HG02840 (cell line): Measurements from ENCODE around the gene MOSPD3.
"Not testable (repeated sequence)": the region's sequence is repeated elsewhere in the genome, so short reads cannot be mapped to it uniquely, and the experiment has no call there.

Source experiments
- ATAC-seq: cut with Tn5 transposase; IDR thresholded peaks from one replicate; pipeline ENCODE4 v1.9.1; 2021; ENCODE audit warnings: mild to moderate bottlenecking, moderate library complexity, moderate number of reproducible peaks; ENCODE audit not compliant: unreplicated experiment, low FRiP score

The MOSPD3 gene, protein sequence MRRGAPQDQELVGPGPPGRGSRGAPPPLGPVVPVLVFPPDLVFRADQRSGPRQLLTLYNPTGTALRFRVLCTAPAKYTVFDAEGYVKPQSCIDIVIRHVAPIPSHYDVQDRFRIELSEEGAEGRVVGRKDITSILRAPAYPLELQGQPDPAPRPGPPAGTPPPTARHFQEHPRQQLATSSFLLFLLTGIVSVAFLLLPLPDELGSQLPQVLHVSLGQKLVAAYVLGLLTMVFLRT

DNA sequence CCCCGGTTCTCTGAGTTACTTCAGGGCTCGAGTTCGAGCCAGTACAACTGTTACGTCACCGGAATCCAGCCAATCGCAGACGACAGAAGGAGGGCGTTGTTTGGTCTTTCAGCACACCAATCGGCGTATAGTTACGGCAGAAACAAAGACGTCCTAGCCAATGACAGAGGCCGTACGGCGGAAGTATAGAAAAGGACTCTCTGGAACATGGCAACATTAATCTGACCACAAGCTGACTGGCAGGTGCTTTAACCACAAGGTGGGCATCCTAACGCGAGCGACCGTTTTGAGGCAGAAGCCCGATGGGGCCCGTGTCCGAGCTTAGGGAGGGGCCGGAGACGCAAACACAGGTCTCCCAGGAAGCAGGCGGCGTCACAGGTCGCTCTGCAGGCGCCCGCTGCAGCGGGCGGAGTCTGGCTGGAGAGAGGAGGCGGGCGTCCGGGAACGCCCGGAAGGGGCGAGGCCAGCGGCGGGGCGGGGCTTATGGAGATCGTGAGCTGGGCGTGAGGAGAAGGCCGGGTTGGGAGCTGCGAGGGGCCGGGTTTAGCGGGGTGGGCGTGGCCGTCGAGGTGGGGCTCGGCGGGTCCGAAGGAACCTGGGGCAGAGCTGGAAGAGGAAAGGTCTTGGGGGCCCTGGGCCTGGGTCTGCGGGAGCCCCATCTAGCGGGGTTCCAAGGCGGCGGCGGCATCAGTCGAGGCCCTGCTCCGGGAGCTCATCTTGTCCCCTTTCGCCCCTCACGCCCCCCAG lies at the start of gene MOSPD3:
Gene MOSPD3, plus strand, starts transcription at position 558 of the 747 bp plus-strand sequence. CDS start 252 bp downstream, outside the sequence.
- peak; percentile 90 for ATAC-seq

DNA sequence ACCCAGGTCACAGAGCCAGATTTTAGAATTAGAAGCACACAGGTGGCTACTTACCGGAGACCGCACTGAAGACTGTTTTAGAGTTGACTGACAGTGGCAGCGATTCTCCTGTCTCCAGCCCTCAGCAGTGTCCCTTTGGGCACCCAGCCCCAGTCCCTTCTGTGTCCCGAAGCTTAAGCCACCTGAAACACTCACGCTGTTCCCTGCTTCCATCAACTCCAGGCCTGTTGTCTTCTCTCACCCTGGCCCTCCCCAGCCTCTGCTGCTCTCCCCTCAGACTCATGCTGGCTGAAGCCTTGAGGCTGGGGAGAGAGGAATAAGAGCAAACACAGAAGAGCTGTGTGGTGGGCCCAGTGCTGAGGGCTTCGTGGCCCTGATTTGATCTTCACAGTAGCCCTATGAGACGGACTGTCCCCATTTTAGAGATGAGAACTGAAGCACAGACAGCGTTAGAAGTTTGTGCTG lies 49.2 kb upstream of the MOSPD3 start:
- ATAC-seq, result no peak

DNA sequence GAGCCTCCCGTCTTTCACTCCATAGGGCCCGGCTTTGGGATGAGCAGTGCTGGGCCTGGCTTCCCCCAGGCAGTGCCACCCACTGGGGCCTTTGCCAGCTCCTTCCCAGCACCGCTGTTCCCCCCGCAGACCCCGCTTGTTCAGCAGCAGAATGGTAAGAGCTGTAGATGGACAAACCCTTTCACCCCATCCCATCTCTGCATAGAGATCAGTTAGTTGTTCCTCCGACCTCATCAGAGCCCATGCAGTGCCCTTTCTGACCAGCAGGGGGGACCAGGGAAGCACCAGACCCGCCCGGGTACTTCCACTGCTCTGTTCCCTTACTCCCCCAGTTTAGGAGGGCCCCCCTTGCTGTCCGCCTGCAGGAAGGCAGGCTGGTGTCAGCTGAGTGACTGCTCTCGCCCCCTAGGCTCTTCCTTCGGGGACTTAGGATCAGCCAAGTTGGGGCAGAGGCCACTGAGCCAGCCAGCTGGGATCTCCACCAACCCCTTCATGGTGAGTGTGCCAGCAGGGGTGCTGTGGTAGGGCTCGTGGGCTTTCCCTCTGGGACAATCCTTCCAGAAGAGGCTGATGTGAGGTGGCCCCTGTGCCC lies 48.4 kb upstream of the MOSPD3 start:
- ATAC-seq, result no peak

DNA sequence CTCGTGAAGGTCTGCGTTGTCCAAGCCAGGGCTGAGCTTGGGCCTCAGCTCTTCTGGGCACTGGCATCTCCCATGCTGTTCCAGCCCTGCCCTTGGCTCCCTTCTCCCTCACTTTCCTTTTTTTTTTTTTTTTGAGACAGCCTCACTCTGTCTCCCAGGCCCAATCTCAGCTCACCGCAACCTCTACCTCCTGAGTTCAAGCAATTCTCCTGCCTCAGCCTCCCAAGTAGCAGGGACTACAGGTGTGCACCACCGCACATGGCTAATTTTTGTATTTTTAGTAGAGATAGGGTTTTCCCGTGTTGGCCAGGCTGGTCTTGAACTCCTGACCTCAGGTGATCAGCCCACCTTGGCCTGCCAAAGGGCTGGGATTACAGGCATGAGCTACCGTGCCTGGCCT lies 47.9 kb upstream of the MOSPD3 start:
- ATAC-seq, result not testable (repeated sequence)

DNA sequence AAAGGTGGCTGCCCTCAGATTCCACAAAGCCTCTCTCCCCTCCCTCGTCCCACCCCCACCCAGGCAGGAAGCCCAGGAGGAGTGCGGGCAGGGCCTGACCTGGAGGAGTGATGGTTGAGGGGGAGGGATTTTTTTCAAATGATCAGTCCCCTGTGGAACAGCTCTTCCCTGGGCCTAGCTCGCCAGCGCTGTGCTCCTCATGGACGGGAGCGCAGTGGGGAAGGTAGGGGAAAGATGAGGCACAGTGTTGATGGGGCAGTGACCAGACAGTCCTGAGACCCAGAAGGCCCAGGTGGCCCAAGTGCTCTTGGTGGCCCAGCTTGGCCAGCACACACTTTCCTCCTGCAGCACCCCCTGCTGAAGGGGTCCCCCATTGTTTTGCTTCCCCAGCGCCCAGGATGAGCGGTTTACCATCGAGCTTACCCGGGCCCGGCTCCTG lies 47.2 kb upstream of the MOSPD3 start:
- ATAC-seq, result no peak

DNA sequence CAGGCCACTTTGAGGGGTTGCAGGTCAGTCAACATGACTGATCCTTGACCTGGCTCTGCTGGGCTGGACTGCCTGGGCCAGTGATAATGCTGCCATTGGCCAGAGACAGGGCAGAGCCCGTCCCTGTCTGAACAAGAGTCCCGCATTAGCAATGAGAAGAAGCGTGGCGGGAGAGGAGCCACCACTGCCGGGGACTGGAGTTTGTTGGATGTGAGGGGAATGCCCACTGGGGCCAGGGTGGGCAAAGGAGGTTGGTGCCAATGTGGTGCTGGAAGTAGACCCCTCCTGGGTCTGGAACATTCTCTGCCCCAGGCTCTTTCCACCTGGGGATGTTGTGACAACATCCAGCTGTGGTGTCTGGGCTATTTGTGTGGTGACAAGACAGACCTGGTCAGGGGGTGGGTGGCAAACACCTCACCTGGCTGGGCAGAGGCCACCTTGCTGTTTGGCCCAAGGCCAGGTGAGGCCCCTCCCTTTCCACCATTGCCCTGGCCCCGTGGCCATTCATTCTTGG lies 46.3 kb upstream of the MOSPD3 start:
- ATAC-seq, result no peak

DNA sequence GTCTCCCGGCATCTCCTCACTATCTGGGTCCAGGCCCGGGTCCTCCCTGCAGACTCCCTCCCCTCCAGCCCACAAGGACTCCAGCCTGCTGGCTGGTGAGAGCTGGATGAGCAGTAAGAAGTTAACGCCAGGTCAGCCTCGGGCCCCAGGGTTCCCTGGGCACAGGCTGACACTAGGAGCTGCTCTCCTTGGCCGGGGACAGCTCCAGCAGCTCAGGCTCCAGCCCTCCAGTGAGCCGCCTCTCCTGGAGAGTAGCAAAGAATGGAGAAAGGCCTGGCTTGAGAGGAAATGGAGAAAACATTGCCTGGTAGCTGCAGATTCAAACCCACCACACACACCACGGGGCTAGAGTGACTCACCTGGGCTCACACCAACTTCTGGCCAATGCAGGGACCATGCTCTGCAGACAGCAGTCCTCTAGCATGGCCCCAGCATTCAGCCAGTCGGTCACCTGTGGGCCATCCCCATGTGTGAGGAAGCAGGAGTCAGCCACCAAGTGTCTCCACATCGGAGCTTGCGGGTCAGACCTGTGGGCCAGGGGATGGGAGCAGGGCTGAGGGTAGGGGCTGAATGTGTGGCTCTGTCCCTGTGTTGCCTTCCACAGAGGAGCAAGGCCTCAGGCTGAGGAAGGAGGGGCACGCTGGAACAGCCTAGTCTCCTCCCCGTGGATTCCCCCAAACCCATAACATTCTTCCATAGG lies 45.2 kb upstream of the MOSPD3 start:
- ATAC-seq, result no peak

DNA sequence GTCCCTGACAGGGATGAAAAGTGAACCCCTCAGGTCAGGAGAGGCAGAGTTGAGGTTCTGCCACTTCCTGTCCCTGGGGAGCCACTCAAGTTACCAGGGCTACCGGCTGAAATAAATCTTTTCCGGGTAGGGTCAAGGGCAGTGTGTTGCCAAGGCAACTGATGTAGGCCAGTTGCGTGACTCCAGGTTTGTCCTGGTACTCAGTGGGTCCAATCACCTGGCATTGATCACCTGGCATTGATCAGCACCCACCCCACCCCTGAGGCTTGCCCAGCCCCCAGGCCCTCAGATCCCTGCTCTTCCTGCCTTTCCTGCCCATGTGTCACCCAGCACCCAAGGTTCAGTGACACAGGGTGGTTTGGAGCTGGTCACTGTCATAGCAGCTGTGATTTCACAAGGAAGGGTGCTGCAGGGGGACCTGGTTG lies 44.6 kb upstream of the MOSPD3 start:
- no peak for ATAC-seq

DNA sequence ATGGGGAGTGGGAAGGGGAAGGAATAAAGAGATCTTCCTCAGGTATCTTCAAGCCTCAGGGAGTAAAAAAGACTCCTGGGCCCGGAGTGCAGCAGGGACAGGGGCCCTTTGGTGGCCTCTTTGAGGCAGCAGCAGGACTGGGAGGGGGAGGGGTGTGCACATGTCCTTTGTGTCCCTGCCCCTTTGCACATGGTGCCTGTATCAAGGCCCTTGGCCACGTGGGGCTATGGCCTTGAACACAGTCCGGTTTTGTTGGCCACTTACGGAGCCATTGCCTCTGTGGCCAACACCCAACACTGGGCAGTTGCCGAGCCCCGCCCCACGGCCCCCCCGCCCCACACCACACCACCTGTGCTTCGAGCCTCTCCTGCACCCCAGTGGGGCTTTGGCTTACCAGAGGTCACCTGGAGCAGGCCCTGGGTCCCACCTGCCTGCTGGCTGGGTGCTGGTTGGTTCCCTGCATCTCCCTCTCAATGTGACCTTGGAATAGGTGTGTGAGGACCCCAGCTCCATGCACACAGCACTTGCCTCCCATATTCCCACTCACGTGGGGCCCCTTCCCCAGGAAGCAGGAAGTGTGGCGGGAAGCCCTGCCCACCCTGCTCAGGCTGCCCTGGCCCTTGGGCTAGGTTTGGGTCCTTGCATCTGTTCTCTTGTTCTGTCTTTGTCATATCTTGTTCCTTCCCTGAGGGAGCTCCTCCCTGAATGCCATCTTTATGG lies 44.0 kb upstream of the MOSPD3 start:
- ATAC-seq, result no peak

DNA sequence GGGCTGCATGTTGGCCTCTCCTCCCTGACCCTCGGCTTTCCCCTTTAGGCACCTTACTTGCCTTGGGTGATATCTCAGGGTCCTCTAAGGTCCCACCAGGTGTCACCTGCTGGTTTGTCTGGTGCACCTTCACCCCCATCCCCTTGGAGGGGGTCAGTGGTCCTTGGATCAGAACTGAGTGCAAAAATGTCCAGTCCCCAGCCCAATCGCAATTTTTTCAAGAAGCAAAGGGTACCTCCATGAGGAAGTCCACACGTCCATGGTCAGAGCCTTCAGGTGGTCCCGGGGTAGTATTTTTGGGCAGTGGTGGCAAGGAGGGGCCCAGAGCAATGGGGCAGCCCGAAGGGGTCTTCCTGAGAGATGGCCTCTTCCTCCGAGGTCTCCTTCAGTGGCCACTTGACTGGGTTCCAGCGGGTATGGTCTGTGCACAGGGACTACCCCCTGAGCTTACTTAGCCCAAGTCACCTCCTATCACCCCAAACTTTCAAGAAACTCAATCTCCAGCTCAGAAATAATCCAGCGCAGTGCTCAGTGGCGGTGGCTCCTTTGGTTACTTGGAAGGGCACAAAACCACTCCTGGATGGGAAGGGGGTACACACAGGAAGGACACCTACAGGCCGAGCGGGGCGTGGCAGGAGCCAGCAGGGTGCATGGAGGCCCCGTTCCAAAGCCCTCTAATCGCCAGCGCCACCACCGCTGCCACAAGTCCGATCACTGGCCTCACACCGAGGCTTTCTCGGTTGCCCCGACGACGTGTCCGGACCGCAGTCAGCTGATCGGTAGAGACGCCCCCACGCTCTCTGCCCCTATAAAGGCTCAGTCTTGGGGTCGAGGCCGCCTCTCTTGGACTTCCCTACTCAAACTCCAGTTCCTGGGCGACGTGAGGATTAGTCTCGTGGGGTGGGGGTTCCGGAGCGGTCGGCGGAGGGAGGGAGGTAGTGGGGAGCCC lies 43.2 kb upstream of the MOSPD3 start:
- ATAC-seq, result no peak

DNA sequence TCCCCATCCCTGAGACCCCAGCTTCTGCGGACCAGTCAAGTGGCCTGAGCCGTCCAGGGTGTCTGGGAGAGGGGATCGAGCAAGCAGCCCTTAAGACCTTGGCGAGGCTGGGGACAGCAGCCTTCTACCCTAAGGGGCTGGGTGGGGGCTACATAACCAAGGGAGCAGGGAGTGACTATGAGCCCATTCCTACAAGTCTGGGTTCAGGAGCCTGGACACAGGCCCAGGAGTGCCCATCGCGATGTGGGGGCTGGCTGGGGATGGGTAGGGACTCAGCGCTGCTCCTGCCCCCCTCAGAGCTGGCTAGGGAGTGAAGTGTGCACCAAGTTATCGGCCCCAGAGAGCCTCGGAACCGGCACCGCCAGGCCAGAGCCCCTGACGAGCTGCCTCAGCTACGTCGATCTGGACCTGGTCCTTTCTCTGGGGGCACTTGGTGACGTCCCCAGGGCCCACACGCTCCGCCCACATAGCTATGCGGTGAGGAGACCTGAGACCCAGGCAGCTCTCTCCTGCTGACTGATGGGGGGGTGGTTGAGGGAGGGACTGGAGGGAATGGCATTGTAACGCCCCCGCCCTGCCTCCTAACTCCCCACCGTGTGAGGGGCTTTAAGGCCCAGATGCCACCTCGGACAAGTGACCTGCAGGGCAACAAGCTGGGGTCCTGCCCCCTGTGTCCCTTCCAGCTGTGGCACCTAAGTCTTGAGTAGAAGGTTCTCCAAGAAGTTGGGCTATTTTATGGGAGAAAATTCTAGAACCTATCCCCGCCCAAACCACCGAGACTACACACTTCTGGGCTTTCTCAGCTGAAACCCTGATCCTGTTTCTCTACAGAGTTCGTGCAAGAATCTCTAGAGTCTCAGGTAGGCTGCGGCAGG lies 41.1 kb upstream of the MOSPD3 start:
- no peak for ATAC-seq

DNA sequence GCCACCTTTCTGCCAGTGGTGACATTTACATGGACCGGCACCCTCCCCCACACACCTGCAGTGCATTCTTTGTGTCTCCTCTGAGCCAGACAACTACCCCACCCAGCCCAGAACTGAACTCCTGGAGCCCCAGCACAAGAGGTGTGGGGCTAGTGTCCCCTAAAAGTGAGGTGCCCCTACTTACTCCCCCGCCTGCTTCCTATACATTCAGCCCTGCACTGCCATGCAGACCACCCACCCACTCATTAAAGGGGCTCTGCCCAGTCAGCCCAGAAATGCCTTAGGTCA lies 40.6 kb upstream of the MOSPD3 start:
- no peak for ATAC-seq

DNA sequence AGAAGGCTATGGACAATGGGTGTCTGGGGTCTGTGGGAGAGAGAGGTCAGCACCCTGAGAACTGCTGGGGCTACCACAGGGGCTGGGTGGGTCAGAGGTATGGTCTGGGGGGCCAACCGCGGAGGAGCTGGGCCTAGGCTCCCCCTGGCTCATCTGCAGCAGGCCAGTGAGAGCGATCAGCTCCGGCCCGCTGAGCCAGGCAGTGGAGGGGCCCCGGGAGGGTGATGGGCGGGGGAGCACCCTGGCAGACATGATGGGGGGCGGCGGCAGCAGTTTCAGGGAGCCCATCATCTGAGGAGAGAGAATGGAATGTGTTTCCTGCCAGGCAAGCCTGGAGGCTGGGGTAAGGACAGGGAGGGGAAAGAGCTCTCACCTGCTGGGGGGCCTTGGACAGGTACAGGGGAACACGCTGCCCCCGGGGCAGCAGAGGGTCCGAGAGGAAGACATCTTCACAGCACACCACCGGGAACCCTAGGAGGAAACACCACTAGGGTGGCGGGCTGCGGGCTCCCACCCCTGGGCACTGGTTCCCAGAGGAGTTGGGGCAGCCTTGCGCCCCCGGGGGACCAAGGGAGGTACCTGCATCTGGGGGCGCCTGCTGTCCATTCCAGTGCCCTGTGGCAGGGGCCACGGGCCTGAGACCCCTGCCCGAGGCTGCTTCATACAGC lies 39.9 kb upstream of the MOSPD3 start:
- no peak for ATAC-seq

DNA sequence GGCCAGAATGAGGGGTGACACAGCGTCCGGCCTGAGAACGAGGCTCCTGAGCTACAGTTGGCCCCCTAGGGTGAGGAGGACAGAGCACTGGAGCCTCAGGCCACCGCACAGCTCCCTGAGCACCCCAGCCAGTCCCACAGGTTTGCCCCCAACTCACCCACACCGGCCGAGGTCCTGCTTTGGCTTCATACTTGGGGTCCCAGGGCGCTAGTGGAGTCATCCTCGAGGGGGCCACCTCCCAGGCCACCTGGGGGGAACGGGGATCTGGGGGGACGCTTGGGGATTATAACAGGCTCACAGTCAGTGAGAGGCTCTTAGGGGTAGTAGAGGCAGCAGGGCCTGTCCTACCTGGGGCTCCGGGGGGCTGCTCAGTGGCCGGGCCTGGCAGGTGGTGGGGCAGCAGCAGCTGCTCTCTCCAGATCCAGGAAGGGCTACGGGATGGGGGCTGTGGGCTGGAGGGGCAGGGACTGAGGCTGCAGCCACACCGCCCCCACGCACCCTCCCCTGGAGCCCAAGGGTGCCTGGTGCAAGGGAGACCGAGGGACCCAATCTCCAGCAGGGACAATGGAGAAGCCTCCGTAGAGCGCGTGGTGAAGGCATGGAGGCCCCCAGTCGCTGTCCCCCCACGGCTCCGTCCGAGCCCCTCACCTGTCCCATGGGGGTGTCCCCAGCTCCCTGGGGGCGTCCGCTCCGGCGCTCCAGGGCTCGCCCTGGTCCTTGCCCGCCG lies 39.2 kb upstream of the MOSPD3 start:
- no peak for ATAC-seq

DNA sequence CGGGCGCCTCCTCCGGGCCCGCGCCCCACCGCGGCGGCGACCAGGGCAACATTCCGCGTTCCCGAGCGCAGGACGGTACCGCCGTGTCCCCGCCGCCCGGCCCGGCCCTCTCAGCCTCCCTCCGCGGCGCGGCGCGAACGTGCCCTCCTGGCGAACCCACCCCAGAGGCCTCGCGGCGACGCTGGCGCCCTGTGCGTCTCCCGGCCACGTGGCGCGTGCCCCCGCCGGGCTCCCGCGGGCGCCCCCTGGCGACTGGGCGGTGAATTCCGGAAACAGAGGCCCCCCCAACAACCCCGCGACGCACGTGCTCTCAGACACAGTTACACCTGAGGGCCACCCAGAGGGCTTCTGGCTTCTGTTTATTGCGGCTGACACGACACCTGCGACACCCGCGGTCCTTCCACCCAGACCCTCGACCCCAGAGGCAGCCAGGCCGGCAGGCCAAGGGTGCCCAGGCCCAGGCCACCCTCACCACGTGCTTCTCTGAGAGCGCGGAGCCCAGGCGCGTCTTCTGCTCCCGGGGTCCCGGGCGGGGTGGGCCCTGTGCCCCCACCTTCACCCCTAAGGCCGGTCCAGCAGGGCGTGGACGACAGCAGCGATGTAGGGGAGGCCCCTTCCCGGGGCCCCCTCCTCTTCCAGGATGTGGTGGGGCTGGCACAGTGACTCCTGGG lies 38.5 kb upstream of the MOSPD3 start, which contains the start of gene SAP25:
Gene SAP25, minus strand, starts transcription at position 210 of the 671 bp plus-strand sequence. Its CDS starts 158 bp downstream, at position 52.
- no peak for ATAC-seq
